K562 (cell line): ENCODE measurements around the gene MYO3A. TPM values are rescaled to one million over a fixed set of nuclear protein-coding genes. Genes with fewer than 3 reads are reported as not detected.

ENCODE experiments used
- ATAC-seq: fragments of 200-7000 bp; cut with Tn5 transposase; 3 replicates; pipeline ENCODE4 v1.9.1; 2020; ENCODE audit warnings: moderate library complexity
- BruUV-seq: library from RNA; stranded (reverse); fragments of 400-500 nt; replicated peaks from 2 replicates; lab custom pipeline; 2021; lab: Mats Ljungman, UMichigan
- CTCF ChIA-PET: fragments of 300-600 bp; formaldehyde crosslinking; extraction: SDS; loops from one replicate; lab custom pipeline; 2021; ENCODE audit warnings: low intra/inter-chr PET ratio; lab: Yijun Ruan, JAX
- POLR2A ChIA-PET: fragments of 300-600, 350-650 bp; sonication (Branson Sonifier 250); formaldehyde crosslinking; extraction: SDS; loops from one replicate; lab custom pipeline; 2021; ENCODE audit warnings: antibody characterized with exemption, inconsistent platforms; lab: Yijun Ruan, JAX
- DNase-seq, 4 experiments: peaks; one replicate each; pipeline versions ENCODE4 v3.0.0 to v3.0.0-alpha.2; 2011 to 2018; ENCODE audit warnings: low spot score in 3 of 4, mixed read lengths in 3 of 4; ENCODE audit errors: extremely low read depth in 1 of 4
- FAIRE-seq: peaks from 2 replicates; lab custom pipeline; 2011; peaks lifted over from hg19 to GRCh38; lab: Jason Lieb, UNC
- H2AFZ ChIP-seq: 2 replicates; pipeline ENCODE4 v1.6.0; 2011; ENCODE audit warnings: low read depth, low read length, control low read depth, inconsistent platforms
- H3K27ac ChIP-seq: fragments of 200-600 bp; 3 replicates; pipeline ENCODE4 v1.8.0; 2011; ENCODE audit warnings: low read depth, mild to moderate bottlenecking, control low read depth, inconsistent platforms, low read length, moderate library complexity, mixed read lengths; ENCODE audit errors: extremely low read depth
- H3K27me3 ChIP-seq, 2 experiments: fragments of 300-600 bp in 1 of 2; 2 replicates in 1 of 2; 3 replicates in 1 of 2; pipeline versions ENCODE4 v1.6.0 to v1.8.0; 2011; ENCODE audit warnings: inconsistent platforms in 2 of 2, low read length in 2 of 2, mild to moderate bottlenecking in 1 of 2, mixed read lengths in 1 of 2, moderate library complexity in 1 of 2; ENCODE audit not compliant: control insufficient read depth in 2 of 2, insufficient read depth in 2 of 2
- H3K36me3 ChIP-seq: fragments of 300-600 bp; 3 replicates; pipeline ENCODE4 v1.8.0; 2011; ENCODE audit warnings: mild to moderate bottlenecking, low read length, inconsistent platforms; ENCODE audit not compliant: control insufficient read depth, insufficient read depth
- H3K4me1 ChIP-seq, 2 experiments: fragments of 200-600 bp in 1 of 2; replicated peaks in 1 of 2; 2 replicates in 1 of 2; 3 replicates in 1 of 2; pipeline versions ENCODE4 v1.5.1 to v1.8.0; 2011; ENCODE audit warnings: inconsistent platforms in 2 of 2, low read length in 2 of 2, mild to moderate bottlenecking in 1 of 2, mixed read lengths in 1 of 2, moderate library complexity in 1 of 2; ENCODE audit not compliant: control insufficient read depth in 2 of 2, insufficient read depth in 2 of 2
- H3K4me2 ChIP-seq: 2 replicates; pipeline ENCODE4 v1.6.1; 2011; ENCODE audit warnings: low read length, control low read depth, inconsistent platforms, mixed read lengths; ENCODE audit not compliant: insufficient read depth
- H3K4me3 ChIP-seq: fragments of 200-600 bp; sonication (generic), shearing (Covaris generic); 2 replicates; pipeline ENCODE4 v1.5.1; 2016; ENCODE audit warnings: control low read depth, inconsistent platforms
- H3K79me2 ChIP-seq: fragments of 200-600 bp; 3 replicates; pipeline ENCODE4 v1.8.0; 2011; ENCODE audit warnings: low read length, inconsistent platforms; ENCODE audit not compliant: control insufficient read depth, insufficient read depth
- H3K9ac ChIP-seq, 2 experiments: 2 replicates each; pipeline versions ENCODE4 v1.6.0 to v1.6.1; 2011; ENCODE audit warnings: low read depth in 2 of 2, low read length in 2 of 2, control low read depth in 1 of 2, inconsistent platforms in 1 of 2, mild to moderate bottlenecking in 1 of 2, mixed read lengths in 1 of 2; ENCODE audit not compliant: insufficient read depth in 1 of 2
- H3K9me1 ChIP-seq: one replicate; pipeline ENCODE4 v1.6.0; 2011; ENCODE audit warnings: inconsistent platforms, mild to moderate bottlenecking, low read length, moderate library complexity; ENCODE audit not compliant: control insufficient read depth, insufficient read depth
- H3K9me3 ChIP-seq: replicated peaks from 2 replicates; pipeline ENCODE4 v1.5.1; 2011; ENCODE audit warnings: low read depth, low read length, inconsistent platforms; ENCODE audit not compliant: control insufficient read depth, insufficient read depth
- H4K20me1 ChIP-seq: replicated peaks from 2 replicates; pipeline ENCODE4 v1.6.1; 2011; ENCODE audit warnings: low read length, inconsistent platforms, mixed read lengths; ENCODE audit not compliant: control insufficient read depth, insufficient read depth
- ARID1B ChIP-seq: fragments of 450-650 bp; IDR thresholded peaks from 2 replicates; pipeline ENCODE4 v1.6.1; 2016; ENCODE audit warnings: antibody characterized with exemption, mild to moderate bottlenecking, inconsistent platforms
- CBFA2T2 ChIP-seq: fragments of 450-650 bp; conservative IDR thresholded peaks from 2 replicates; pipeline ENCODE4 v1.6.1; 2017; ENCODE audit warnings: mild to moderate bottlenecking
- CEBPZ ChIP-seq: fragments of 150-350 bp; IDR thresholded peaks from 2 replicates; pipeline ENCODE4 v1.6.1; 2014; ENCODE audit warnings: low read depth, mild to moderate bottlenecking, low read length, borderline replicate concordance
- DEAF1 ChIP-seq: fragments of 450-650 bp; formaldehyde crosslinking; IDR thresholded peaks from 2 replicates; pipeline ENCODE4 v1.4.0; 2020; ENCODE audit warnings: mild to moderate bottlenecking, moderate library complexity
- HDAC6 ChIP-seq: IDR thresholded peaks from 2 replicates; pipeline ENCODE4 v1.6.1; 2012; ENCODE audit warnings: low read depth, mild to moderate bottlenecking, control low read depth, inconsistent platforms, low read length, moderate library complexity
- HMG20A ChIP-seq: fragments of 450-650 bp; formaldehyde crosslinking; conservative IDR thresholded peaks from 2 replicates; pipeline ENCODE4 v1.4.0; 2020; ENCODE audit warnings: mild to moderate bottlenecking, mixed read lengths
- KLF6 ChIP-seq: fragments of 250-450 bp; sonication (Bioruptor Pico); IDR thresholded peaks from 2 replicates; pipeline ENCODE4 v1.4.0; 2020; ENCODE audit warnings: mild to moderate bottlenecking, moderate library complexity, borderline replicate concordance
- LARP7 ChIP-seq: fragments of 450-650 bp; IDR thresholded peaks from 2 replicates; pipeline ENCODE4 v1.6.1; 2016
- MAFK ChIP-seq: IDR thresholded peaks from 2 replicates; pipeline ENCODE4 v1.6.1; 2011; ENCODE audit warnings: low read length, improper control_type of control experiment
- POLR2G ChIP-seq: fragments of 200-400 bp; formaldehyde crosslinking; IDR thresholded peaks from 2 replicates; pipeline ENCODE4 v1.6.1; 2017; ENCODE audit warnings: low read depth, mild to moderate bottlenecking, antibody characterized with exemption, low read length, moderate library complexity
- RBM34 ChIP-seq: fragments of 200-400 bp; formaldehyde crosslinking; IDR thresholded peaks from 2 replicates; pipeline ENCODE4 v1.6.1; 2018; ENCODE audit warnings: low read length, borderline replicate concordance; ENCODE audit not compliant: insufficient read depth
- SMARCA4 ChIP-seq: fragments of 450-650 bp; IDR thresholded peaks from 2 replicates; pipeline ENCODE4 v1.6.1; 2016
- SP2 ChIP-seq: IDR thresholded peaks from 2 replicates; pipeline ENCODE4 v1.6.1; 2011; ENCODE audit warnings: mild to moderate bottlenecking, low read depth, low read length, moderate library complexity; ENCODE audit not compliant: poor library complexity, severe bottlenecking; ENCODE audit errors: extremely low read depth
- SPI1 ChIP-seq: IDR thresholded peaks from 2 replicates; pipeline ENCODE4 v1.6.1; 2011; ENCODE audit warnings: low read depth, low read length, control low read depth, borderline replicate concordance
- XRCC4 ChIP-seq: IDR thresholded peaks from one replicate; pipeline ENCODE4 v1.6.1; 2011; ENCODE audit not compliant: insufficient read depth, insufficient read length; ENCODE audit errors: extremely low read depth
- ZKSCAN1 ChIP-seq: fragments of 150-350 bp; IDR thresholded peaks from 2 replicates; pipeline ENCODE4 v1.6.1; 2016; ENCODE audit warnings: low read depth, low read length
- ZNF140 ChIP-seq: fragments of 250-450 bp; sonication (Bioruptor Pico); IDR thresholded peaks from 2 replicates; pipeline ENCODE4 v1.8.0; 2021; ENCODE audit warnings: moderate library complexity, mild to moderate bottlenecking, inconsistent platforms
- ZNF224 ChIP-seq: sonication (generic); formaldehyde crosslinking; IDR thresholded peaks from 2 replicates; pipeline ENCODE4 v1.8.0; 2022; ENCODE audit warnings: mild to moderate bottlenecking, missing genetic modification reagents
- ZNF408 ChIP-seq: fragments of 250-450 bp; sonication (Bioruptor Pico); IDR thresholded peaks from 2 replicates; pipeline ENCODE4 v1.4.0; 2020; ENCODE audit warnings: low read depth, mild to moderate bottlenecking, moderate library complexity
- ZNF707 ChIP-seq: fragments of 250-450 bp; sonication (Bioruptor Pico); conservative IDR thresholded peaks from 2 replicates; pipeline ENCODE4 v1.8.0; 2022; ENCODE audit warnings: inconsistent platforms, mild to moderate bottlenecking, moderate library complexity
- WGBS: fragments of 100-300 bp; shearing (Covaris generic); methylation state at CpG from one replicate; pipeline ENCODE4 v1.1.6; 2016; ENCODE audit warnings: low coverage, mixed read lengths; ENCODE audit not compliant: insufficient coverage; ENCODE audit errors: missing lambda C conversion rate; 5-methylcytosine and 5-hydroxymethylcytosine counted together
- in situ Hi-C: fragments of 300-500 bp; cut with MboI; formaldehyde crosslinking; loops from 4 replicates; pipeline ENCODE4 v1.15.0; 2018; ENCODE audit warnings: inconsistent platforms, mixed read lengths
- intact Hi-C: fragments of 100-400 bp; cut with micrococcal nuclease; formaldehyde crosslinking; loops from 2 replicates; pipeline ENCODE4 v1.14.2; 2022
- polyA plus RNA-seq, 8 experiments: library from polyadenylated mRNA; depleted of rRNA in 4 of 8; stranded (reverse) in 5 of 8; unstranded in 3 of 8; fragments of >200 nt; fragmentation: Nextera tagmentation in 2 of 8; fragmentation: Illumina TruSeq in 1 of 8; extraction: Ambion mirVana in 2 of 8; extraction: Trizol in 1 of 8; gene quantifications; 2 replicates each; pipeline versions ENCODE4 v1.2.1 to v1.2.3, GENCODE V29; 2011 to 2014; ENCODE audit warnings: inconsistent platforms in 1 of 8, missing spikeins in 1 of 8
- total RNA-seq, 7 experiments: library from RNA; depleted of rRNA in 6 of 7; stranded (reverse); fragments of >200 nt in 6 of 7; fragmentation: Illumina TruSeq in 2 of 7; extraction: Trizol in 2 of 7; gene quantifications; 2 replicates each; pipeline versions ENCODE4 v1.2.1 to v1.2.3, GENCODE V29; 2011 to 2021; ENCODE audit warnings: low replicate concordance in 1 of 7

Gene MYO3A
- total and polyA plus RNA-seq, 9 of the 15 experiments (the other 6 are each of a cell fraction or from before 2014, with no cell fraction given) = not detected

- Histone ChIP-seq H3K9me3 (no peaks in the 10 kb centered on the region), H3K9ac (no peak overlapping the region), H4K20me1 (no peaks in the 10 kb centered on the region), H2AFZ (no peak overlapping the region), H3K4me1 (no peaks in the 10 kb centered on the region), H3K9me1 (no peaks in the 10 kb centered on the region), H3K27ac (no peak overlapping the region), H3K36me3 (no peaks in the 10 kb centered on the region), H3K4me3 (no peak overlapping the region), H3K4me2 (no peak overlapping the region), H3K79me2 (no peaks in the 10 kb centered on the region), H3K27me3 (no peaks in the 10 kb centered on the region)
- 0% methylated on average over 1 of the region's 1 CpG for WGBS
- no TSS peak for BruUV-seq
- DNase-seq (no peak), FAIRE-seq (no peak), ATAC-seq (no peak)
- intact Hi-C loops (no loop called here), in situ Hi-C loops (no loop called here)
- POLR2A ChIA-PET = no interaction called here
- CTCF ChIA-PET = no interaction called here
- TF ChIP-seq ZNF408 (CRISPR knock-in tag) (no peak), CBFA2T2 (no peak), ZNF224 (CRISPR knock-in tag) (no peak), CEBPZ (no peak), XRCC4 (no peak), SPI1 (no peak), ZNF707 (no peak), ARID1B (no peak), RBM34 (no peak), SMARCA4 (no peak), HMG20A (CRISPR knock-in tag) (no peak), MAFK (no peak), DEAF1 (CRISPR knock-in tag) (no peak), SP2 (no peak), LARP7 (no peak), ZNF140 (no peak), POLR2G (no peak), KLF6 (CRISPR knock-in tag) (no peak), HDAC6 (no peak), ZKSCAN1 (no peak)
Observed at GRCh38 chr10:26057466-26057865, 123.4 kb downstream of the MYO3A start.
